ENCODE measurements around the gene CDYL.

Gene CDYL

GRCh38 chr6:4910037-4910760 is 134.0 kb downstream of the CDYL start:
- no peak for DNase-seq

GRCh38 chr6:4912559-4912958 is 136.4 kb downstream of the CDYL start:
- DNase-seq = no peak

DNA sequence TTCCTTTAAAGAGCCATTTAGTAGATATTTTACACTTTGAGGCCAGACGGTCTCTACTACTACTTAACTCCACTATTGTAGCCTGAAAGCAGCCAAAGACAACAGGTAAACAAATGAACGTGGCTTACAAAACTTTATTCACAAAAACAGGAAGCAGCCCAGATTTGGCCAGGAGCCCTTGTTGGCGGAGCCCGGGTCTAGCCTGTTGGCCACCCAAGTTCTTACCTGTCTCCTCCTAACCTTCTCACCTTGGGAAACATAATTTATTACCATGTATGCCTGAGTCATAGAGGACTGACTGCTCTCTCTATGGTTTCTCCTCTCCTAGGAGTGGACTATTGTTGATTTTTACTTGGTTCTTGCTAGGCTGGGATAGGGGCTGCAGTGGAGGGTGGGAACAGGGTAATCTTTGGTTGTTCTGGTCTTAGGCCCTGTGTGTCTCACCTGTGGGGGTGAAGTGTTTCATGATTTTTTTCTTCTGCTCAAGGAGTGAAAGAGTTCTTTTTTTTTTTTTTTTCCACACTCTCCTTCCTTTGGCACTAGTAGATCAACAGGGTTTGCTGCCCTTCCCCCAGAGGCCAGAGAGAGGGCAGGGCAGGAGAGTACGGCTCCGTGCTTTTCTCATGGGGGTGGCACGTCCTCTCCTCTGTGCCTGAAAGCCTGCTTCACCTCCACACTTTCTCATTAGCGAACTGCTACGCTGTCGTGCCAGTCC is 137.7 kb downstream of the CDYL start:
- no peak for DNase-seq

DNA sequence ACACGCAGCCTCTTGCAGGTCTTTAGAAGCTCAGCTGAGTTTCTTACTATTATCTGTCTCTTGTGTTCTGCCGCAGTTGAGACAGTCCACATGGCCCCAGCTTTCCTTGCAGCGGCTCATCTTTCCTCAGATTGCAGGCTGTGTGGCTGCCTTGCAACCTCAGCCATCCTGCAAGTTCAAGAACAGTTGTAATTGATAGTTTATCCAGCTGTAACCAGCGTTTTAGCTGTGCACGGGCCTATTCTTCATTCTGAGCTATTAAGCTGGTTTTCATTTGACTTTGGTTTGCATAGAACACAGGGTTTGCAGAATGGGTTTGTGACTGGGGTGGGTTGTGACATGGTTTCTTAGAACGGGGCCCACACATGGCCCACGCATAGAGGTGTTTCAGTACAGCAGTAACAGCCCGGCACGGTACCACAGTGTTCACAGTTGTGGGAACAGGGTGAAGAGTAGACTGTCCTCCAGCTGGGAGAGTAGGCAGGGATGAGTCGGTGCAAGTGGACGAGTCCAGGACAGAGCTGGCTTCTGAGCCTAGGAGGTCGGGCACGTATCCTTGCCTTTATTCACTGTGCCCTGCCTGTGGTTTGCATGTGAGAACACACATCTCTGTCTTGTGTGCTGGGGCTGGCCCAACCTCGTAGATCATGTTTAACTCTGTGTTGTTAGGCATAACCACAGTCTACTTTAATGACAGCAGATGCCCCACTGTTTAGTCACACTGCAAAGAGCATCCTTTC is 138.4 kb downstream of the CDYL start:
- DNase-seq = no peak

GRCh38 chr6:4916954-4917561 is 140.9 kb downstream of the CDYL start:
- DNase-seq = no peak

DNA sequence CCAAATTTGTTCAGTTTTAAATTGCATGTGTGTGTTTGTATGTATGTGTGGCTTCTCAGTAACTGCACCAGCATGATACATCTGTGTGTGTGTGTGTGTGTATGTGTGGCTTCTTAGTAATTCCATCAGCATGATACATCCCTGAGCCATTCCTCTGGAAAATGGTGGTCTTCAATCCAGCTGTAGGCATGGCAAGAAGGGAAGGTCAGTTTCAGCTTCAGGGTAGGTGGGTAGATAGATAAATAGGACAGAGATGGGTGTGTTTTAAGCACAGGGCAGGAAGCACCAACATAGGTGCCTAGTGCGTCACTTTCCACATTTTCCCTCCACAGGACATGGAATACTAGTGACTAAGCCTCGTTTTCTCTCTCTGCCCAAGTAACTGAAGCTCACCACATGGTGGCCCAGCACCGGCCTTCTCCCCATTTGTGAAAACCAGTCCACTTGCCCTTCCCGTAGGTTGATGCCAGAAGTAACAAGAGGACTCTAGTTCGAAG is 144.8 kb downstream of the CDYL start:
- no peak for DNase-seq

GRCh38 chr6:4922488-4923037 is 146.4 kb downstream of the CDYL start:
- no peak for DNase-seq

DNA sequence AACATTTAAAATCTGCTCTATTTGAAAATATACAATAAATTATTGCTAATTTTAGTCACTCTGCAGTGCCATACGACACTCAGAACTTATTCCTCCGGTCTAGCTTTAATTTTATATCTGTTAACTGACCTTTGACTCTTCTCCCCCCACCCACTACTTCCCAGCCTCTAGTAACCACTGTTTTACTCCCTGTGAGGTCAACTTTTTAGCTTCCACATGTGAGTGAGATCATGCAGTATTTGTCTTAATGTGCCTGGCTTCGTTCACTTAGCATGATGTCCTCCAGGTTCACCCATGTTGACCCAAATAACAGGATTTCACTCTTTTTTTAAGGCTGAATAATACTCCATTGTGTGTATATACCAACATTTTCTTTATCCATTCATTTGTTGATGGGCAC is 146.9 kb downstream of the CDYL start:
- DNase-seq = no peak

DNA sequence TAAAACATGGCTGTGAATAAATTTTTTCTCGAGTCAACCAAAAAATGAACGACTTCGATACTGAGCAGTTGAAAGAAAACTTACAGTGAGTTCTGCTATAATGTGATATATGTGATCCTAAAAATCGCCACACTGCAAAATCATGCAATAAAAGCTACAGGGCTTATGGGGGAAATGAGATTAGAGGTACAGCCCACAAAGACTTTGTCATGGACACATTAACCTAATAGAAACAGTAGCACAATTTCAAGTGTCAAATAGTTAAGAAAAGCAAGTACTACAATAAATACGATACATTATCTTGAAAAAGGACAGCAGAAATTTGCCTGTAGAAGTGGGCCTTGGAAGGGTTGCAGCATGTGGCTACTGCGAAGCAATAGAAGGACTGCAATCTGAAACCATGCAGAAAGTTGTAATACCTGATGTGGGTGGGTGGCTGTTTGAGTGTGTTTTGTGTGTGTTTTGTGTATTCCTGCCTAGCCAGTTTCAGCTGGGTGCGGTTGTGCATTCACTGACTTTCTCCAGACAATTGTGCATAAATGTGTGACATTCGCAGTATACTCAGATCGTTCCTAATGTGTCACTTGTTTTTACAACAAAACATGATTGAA is 148.6 kb downstream of the CDYL start:
- peak; percentile 50 for DNase-seq

DNA sequence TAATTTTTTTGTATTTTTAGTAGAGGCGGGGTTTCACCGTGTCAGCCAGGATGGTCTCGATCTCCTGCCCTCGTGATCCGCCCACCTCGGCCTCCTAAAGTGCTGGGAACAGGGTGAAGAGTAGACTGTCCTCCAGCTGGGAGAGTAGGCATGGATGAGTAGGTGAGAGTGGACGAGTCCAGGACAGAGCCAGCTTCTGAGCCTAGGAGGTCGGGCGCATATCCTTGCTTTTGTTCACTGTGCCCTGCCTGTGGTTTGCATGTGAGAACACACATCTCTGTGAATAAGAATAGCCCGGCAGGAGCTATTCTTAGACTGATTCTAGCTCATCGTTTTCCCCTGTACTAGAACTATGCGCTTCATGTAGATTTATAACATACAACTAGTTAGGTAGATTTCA is 149.4 kb downstream of the CDYL start:
- DNase-seq = no peak

- peak; percentile 89 for DNase-seq
Observed at GRCh38 chr6:4928426-4928825, 152.2 kb downstream of the CDYL start.

DNA sequence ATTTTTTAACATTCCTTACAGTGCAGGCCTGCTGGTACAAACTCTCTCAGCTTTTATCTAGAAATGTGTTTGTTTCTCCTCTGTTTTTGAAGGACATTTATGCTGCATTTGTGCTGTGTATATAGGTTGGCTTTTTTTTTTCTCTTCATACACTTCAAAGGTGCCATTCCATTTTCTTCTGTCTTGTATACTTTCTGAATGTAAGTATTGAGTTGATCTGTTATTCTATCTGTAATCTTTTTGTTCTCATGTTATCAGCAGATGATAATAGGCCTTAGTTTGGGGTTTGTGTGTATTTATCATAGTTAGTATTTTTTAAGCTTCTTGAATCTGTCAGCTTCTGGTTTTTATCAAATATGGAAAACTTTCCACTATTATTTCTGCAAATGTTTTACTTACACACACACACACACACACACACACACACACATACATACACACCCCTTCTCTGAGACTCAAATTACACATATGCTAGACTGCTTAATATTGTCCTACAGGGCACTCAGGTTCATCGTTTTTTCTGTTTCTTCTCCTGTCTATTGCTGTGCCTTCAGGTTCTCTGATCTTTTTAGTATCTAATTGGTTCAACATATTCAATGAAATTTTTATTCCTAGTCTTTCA is 153.0 kb downstream of the CDYL start:
- no peak for DNase-seq

GRCh38 chr6:4930025-4930691 is 154.0 kb downstream of the CDYL start:
- no peak for DNase-seq

GRCh38 chr6:4931530-4932227 is 155.5 kb downstream of the CDYL start:
- peak; percentile 34 for DNase-seq

- no peak for DNase-seq
Observed at GRCh38 chr6:4932228-4932903, 156.2 kb downstream of the CDYL start.

GRCh38 chr6:4935486-4935885 is 159.3 kb downstream of the CDYL start:
- no peak for DNase-seq

GRCh38 chr6:4935975-4936680 is 159.9 kb downstream of the CDYL start:
- no peak for DNase-seq

DNA sequence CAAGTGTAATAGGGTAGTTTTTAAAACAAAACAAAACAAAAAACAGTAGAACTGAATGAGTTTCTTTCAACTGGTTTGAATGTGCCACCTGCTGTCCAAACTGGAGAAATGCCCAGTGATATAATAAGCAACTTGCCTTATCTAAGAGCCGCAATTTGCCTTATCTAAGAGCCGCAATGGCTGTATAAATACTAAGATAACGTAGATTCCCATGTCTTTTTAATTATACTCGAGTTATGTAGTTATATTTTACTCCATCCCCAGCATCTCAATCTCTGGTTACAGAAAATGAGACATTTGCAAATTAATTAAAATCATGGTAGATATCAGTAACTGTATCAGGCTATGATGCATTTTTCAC is 160.5 kb downstream of the CDYL start:
- peak; percentile 87 for DNase-seq

- DNase-seq = no peak
Observed at GRCh38 chr6:4937414-4937813, 161.2 kb downstream of the CDYL start.

DNA sequence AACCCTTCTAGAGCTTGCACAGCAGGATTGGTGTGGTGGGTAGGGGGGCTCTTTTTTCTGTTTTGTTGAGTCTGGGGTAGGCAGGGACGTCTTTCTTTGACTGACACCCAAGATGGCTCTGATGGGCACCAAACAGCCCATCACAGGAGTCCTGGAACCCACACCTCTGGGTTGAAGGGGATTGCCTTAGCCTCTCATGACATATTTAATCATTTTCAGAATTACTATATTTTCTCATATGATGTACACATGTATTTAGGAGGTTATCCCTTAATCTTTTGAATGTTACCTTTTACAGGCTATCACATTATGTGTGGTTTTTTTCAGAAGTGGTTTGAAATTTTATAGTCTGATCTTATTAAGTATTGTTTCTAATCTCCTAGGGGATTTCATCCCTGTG is 163.0 kb downstream of the CDYL start:
- no peak for DNase-seq
